GM12892 (cell line): ENCODE results near the gene CDH23.

Experiments used
- POLR2A ChIP-seq: IDR thresholded peaks from 2 replicates; pipeline ENCODE4 v1.6.1; 2011; ENCODE audit warnings: low read depth, low read length, control low read depth
- POLR2AphosphoS5 ChIP-seq: IDR thresholded peaks from 2 replicates; pipeline ENCODE4 v1.6.1; 2011; ENCODE audit warnings: low read depth, low read length, control low read depth
- TAF1 ChIP-seq: IDR thresholded peaks from 2 replicates; pipeline ENCODE4 v1.6.1; 2011; ENCODE audit warnings: low read depth, mild to moderate bottlenecking, control low read depth, low read length, borderline replicate concordance

GRCh38 chr10:71825217-71825616 lies 428.5 kb downstream of the CDH23 start:
- TF ChIP-seq POLR2AphosphoS5 (no peak), TAF1 (no peak), POLR2A (no peak)
